CD4-positive, alpha-beta T cell treated with Interferon gamma for 1 hour (primary cell): ENCODE results near the gene CDC26.
"Not testable (repeated sequence)": the region's sequence is repeated elsewhere in the genome, so short reads cannot be mapped to it uniquely, and the experiment has no call there.

ENCODE experiments used
- DNase-seq: peaks from one replicate; pipeline ENCODE4 v3.0.0-alpha.2; 2020

The CDC26 gene

DNA sequence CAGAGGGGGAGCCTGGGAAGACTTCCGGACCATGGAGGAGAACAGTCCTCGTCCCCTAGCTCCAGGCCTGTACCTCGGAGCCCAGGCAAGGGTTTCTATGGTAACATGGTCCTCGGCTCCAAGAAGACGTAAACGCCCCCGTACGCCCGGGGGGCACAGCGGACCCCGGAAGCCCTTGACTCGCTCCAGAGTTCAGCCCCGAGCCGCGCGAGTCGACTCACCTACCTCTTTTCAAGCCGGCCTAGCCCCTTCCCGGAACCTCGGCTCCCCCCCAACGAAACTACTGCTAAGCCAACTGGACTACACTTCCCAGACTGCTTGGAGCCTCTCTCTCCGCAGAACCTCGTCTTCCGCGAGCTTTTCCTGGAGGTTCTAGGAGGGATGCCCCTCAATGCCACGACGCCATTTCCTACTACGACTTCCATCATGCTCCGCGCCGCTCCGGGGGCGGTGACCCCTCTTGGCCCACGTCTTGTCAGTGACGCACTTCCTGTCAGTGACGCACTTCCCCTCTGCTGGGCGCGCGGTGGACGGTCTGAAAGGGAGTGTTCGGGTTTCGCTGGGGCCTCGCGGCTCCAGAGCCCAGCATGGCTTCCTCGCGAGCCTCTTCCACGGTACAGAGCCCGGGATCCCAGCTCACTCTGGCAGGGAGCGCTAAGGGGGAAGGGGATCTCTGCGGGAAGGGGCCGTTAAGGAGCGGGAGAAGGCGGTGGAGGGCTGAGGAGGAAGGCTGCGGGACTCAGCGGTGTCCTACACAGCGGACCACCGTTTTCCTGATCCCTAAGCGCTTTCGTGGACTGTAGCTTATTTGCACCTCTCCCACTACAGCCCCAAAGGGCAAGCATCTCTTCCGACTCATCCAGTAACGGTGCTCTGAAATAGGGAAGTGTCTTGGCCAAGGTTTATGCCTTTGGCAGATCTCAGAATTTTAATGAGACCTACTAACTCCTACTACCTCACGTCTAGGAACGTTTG, at the start of gene CDC26, which contains the start of gene PRPF4:
TSS of gene CDC26 (minus strand) at position 416 of the 975 bp plus-strand sequence. CDS start 3,065 bp downstream, outside the sequence.
TSS of gene PRPF4 (plus strand) at position 502 of the 975 bp plus-strand sequence. CDS start at position 588, 86 bp downstream.
- DNase-seq: peak; percentile 95

DNA sequence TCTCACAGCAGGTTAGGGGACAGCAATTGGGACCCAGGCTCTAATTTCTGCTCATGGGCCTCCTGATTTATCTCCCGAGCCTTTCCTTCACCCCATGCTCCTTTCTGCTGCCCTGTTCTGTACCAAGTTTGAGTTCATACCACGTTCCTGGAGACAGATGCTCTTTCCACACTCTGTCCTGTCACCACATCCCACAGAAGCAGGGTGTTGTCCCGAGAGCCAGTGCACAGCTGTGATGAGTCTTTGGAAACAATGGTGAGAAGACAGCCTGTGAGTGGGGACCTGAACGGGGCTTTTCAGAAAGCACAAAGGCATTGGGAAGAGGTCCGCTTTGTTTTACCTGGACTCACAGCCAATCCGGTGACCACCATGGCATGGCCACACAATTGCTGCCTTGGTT, 47.3 kb upstream of the CDC26 start:
- no peak for DNase-seq

DNA sequence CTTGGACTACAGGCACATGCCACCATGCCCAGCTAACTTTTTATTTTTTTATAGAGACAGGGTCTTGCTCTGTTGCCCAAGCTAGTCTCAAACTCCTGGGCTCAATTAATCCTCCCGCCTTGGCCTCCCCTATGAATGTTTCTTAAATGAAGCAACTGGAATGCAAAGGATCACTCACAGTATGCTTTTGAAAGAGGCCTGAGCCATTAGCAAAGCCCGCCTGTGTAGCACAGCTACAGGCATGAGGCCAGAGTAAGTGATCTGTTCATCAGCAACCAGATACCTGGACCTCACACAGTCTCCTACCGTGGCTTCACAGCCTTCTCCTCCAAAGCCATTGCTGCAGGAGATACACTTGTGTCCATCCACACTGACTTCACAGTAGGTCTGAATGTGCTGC, 44.7 kb upstream of the CDC26 start:
- no peak for DNase-seq

GRCh38 chr9:113319054-113319453, 43.7 kb upstream of the CDC26 start:
- DNase-seq: no peak

GRCh38 chr9:113317777-113318176, 42.4 kb upstream of the CDC26 start:
- DNase-seq: no peak

DNA sequence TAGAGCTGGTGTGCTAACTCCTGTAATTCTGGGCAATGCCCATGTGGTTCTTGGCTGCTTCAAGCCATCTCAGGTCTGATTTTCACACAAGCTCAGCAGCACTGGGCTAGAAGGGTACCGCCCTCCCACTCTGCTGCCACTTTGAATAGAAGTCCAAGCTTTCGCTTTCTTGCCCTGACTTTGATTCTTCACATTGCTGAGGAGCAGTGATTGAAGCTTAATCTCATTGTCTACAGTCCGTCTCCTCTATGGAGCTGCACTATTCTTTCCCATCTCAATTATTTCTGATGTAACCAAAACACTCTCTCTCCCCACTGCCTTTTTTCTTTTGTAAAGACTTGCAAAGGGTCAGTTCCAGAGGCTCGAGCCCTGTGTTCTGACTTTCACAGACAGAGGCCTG, 40.7 kb upstream of the CDC26 start:
- no peak for DNase-seq

DNA sequence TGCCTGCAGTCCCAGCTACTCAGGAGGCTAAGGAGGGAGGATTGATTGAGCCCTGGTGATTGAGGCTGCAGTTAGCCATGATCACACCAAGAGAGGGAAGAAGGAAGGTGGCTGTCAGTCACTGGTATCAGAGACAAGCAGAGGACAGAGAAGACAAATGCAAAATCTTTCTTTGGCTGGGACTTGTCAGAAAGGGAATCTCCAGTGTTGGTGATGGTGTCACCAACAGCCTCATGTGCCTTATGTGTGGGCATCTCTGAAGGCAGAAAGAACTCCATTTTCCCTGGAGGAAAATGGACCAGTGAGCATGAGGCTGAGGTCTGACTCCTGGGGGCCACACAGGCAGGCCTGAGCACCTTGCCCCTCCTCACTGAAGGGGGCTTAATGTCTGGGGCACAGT, 39.9 kb upstream of the CDC26 start:
- no peak for DNase-seq

GRCh38 chr9:113313261-113313660, 37.9 kb upstream of the CDC26 start:
- no peak for DNase-seq

DNA sequence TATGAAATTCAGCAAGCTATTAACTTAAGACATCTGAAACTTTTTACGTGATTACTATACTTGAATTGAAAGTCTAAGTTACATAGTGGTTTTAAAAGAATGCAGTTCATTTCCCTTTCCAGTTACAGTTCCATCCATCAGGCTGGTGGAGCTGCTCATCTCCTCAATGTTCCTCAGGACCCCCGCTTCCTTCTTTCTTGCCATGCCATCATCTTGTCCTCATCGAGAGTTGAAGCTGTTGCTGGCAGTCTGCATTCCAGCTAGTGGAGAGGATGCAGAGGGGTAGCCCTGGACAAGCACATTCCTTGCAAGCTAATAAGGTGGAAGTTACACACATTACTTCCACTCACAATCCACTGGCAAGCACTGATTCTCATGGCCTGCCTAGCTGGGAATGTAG, 36.6 kb upstream of the CDC26 start:
- DNase-seq: no peak

GRCh38 chr9:113310538-113310937, 35.2 kb upstream of the CDC26 start:
- DNase-seq: no peak

- no peak for DNase-seq
These were observed 33.9 kb upstream of the CDC26 start for GRCh38 chr9:113309204-113309813.

- DNase-seq: no peak
These were observed 32.1 kb upstream of the CDC26 start for GRCh38 chr9:113307396-113307975.

DNA sequence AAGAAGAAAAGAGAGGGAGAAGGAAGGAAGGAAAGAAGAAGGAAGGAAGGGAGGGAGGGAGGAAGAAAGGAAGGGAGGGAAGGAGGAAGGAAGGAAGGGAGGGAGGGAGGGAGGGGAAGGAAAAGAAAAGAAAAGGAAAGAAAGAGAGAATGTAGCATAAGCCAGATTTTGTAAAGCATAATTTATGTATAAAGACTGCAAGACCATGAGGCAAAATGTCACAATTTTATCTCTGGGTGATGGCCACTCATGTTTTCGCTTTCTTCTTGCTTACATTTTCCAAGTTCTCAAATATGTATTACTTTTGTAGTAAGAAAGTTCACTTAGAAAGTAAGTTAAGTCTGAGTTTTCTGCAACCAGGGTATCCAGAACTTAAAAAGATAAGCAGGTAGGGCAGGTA, 31.2 kb upstream of the CDC26 start:
- DNase-seq: no peak

DNA sequence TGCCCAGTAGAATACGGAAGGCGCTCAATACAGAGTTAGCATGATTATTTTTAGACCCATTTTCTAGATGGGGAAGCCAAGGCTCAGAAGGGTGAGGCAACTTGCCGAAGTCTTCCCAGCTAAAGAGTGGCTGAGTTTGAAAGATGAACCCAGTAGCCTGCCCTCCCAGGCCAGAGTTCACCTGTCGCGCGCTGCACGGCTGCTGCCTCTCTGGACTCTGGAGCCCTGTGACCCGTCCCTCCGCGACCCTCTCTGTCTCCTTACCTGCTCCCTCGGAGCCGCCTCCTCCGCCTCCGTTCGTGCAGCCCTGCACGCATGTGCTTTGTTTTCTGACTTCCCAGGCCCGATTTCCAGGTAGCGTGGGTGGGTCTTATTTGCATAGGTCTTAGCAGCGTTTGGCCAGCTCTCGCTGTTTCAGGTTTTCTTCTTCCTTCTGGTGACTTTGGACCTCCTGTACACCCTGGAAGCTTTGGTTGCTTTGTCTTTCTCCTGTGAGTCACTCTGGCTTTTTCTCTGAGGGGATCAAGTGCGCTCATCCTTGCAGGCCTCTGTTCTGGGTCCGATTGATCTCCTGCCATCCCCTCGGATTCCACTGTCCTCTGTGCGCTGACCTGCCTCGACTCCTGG, 27.5 kb upstream of the CDC26 start, which contains the start of gene RNF183:
TSS of gene RNF183 (minus strand) at position 585 of the 627 bp plus-strand sequence. CDS start 5,192 bp downstream, outside the sequence.
- DNase-seq: no peak

DNA sequence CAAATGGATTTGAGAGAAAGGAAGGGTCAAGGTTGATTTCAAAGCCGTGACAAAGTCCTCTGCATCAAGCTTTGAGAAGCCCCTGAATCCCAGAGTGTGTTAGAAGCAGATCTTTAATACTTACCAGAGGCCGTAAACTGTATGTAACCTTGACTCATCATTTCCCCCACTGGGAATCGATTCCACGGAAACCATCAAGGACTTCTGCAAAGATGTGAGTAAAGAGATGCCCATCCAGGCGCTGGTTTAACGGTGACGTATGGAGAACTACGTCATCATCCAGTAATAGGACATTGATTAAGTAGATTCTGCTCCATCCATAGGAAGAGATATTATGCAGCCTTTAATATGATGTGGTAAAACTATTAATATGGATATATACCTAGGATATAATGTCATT, 26.2 kb upstream of the CDC26 start:
- DNase-seq: no peak

DNA sequence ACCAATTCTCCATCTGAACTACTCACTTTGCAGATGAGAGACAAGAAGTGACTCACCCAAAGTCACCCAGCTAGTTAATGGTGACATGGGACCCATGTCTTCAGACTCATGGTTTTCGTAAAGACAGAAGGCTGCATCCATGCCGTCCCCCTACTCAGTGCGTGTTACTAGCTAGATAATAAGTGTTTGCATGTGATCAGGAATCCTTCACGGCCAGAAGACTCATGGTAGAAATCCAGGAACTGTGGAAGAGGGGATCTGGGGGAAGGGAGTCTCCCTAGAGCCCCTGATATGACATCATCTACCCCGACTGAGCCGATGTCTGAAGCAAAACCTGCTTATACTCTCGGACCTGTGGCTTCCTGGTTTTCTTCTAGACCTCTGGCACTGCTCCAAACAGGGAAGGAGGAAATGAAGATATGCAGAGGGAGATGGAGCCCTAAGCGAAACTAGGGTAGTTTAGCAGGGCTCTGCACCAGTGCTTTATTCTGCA, 24.5 kb upstream of the CDC26 start:
- no peak for DNase-seq

DNA sequence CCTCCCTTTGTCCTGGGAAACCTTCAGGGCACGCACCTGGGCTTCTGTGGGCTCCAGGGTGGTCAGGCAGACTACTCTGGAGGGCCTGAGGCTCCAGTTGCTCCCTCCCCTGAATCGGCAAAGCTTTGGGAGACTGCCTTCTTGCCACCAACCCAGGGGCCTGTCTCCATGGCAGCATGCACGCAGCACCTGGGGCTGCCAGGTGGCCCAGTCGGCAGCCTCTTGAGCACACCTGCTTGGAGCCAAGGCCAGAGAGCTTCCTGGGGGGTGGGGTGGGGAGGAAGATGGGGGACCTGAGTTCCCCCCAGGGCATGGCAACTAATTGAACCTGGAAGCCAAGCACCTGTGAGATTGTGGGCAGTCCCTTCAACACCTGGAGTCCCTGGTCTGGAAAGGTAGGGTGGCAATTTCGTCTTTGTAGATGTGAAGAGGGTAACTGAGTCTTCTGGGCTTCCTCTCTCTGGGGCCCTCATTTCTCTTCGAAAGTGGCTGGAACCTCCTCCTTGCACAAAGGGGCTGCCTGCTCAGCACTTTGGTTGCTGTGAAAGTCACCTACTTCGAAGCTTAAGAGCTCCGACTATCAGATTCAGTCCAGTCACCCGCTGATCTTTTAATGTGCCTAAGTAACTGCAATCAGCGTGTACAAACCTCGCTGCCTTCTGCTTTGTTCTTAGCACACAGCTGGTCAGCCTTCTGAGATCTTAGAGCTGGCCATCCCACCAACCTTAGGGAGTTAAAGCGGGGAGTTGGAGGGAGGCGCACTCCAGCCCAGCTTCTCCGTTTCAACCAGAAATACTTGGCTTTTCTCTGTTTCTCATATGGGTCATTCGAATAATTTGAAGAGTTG, 23.8 kb upstream of the CDC26 start:
- DNase-seq: no peak

GRCh38 chr9:113298311-113298710, 22.9 kb upstream of the CDC26 start:
- no peak for DNase-seq

DNA sequence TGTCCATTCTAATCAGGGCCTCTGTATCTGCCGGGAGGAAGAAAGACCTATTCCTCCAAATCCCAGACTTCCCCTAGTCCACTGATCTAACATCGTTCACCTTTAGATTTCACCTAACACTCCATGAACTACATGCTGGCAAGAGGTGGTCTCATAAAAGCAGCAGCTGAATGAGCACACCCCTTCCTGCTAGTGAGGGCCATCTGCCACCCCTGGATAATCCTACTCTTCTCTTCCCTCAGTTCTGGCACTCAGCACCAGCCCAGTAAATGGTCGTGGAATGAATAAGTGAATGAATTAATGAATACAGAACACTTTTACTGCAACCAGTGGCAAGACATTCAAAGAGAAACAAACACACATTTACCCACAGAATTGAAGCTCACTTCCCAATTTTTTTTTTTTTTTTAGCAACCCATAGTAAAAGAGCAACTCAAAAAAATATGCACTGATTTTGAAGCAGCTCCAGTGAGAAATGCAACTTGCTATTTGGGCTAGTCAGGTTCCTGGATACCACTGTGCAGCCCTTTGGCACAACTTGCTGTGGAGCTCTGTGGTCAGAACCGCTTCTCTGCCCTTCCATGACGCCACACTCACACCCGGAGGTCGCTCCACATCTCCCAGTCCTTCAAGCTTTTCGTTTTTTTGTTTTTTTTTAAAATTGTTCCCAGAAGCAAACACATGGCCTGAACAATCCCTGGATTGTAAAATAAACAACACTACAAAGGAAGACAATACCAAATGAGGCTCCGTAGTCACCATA, 21.6 kb upstream of the CDC26 start:
- DNase-seq: no peak

DNA sequence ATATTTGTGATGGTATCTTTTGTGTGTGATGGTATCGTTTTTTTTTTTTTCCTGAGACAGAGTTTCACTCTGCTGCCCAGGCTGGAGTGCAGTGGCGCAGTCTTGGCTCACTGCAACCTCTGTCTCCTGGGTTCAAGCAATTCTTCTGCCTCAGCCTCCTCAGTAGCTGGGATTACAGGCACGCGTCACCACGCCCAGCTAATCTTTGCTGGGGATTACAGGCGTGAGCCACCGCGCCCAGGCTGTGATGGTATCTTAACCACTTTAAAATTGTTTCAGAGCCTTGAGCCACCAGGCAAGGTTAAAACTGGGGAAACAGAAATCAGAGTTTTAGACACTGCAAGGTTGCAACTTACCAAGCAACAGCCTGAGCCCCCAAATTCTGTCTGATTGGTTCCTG, 20.9 kb upstream of the CDC26 start:
- DNase-seq: not testable (repeated sequence)

DNA sequence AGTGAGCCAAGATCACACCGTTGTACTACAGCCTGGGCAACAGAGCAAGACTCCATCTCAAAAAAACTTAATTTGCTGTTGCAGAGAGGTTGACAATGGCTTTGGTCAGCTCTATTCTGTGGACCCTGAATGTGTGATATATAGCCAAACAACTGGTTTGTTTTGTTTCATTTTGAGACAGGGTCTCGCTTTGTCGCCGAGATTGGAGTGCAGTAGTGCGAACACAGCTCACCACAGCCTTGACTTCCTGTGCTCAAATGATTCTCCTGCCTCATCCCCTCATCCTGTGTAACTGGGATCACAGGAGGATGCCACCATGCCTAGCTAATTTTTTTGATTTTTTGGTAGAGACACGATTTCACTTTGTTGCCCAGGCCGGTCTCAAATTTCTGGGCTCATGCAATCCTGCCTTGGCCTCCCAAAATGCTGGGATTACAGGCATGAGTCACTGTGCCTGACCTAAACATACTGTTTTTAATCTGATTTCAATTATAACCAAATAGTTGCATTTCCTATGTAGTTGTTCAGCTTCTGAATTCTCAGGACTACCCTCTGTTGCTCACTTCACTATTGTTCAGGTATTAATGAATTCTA, 18.0 kb upstream of the CDC26 start:
- DNase-seq: no peak
